GM13977 (cell line): ENCODE measurements around the gene ANKRD13C.
A peak's percentile ranks its signal among the peaks of the same experiment; 100 is the strongest.
"Not testable (repeated sequence)": the region's sequence is repeated elsewhere in the genome, so short reads cannot be mapped to it uniquely, and the experiment has no call there.

Experiments
- DNase-seq: peaks from one replicate; pipeline ENCODE4 v3.0.0; 2012; ENCODE audit warnings: low spot score
- in situ Hi-C: fragments of 300-500 bp; cut with MboI; formaldehyde crosslinking; loops from one replicate; pipeline ENCODE4 v1.12.0; 2022; ENCODE audit warnings: low sequenced_read_pairs, low pct_unique_long_range_greater_than_20kb, mixed read lengths, inconsistent platforms; ENCODE audit not compliant: unreplicated experiment
- TF ChIP-seq, protein P1 (sequence below): IDR thresholded peaks from 2 replicates; pipeline ENCODE4 v1.5.1; 2012; ENCODE audit warnings: mild to moderate bottlenecking, control low read depth; ENCODE audit not compliant: insufficient read depth; ENCODE audit errors: extremely low read depth, missing control alignments

The ANKRD13C gene

DNA sequence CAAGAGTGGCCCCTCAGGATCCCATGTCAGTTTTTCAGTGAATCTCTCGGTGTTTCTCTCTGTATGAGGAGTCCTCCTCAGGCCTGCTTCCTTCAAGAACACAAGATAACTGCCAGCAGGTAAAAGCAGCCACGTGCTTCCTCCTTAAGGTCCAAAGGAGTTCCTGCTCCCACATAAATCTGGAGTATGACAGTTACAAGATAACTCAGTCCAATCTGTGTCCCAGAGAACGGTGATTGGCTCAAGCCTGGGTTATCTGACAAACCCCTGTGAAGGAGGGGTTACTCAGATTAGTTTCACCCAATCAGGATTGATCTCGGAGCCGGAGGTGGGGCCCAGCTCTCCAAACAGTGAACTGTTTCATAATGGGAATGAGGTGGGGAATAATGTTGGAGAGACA, 5.8 kb upstream of the ANKRD13C start:
- no peak for DNase-seq
- in situ Hi-C loops = no loop called here
- TF ChIP-seq, protein P1, sequence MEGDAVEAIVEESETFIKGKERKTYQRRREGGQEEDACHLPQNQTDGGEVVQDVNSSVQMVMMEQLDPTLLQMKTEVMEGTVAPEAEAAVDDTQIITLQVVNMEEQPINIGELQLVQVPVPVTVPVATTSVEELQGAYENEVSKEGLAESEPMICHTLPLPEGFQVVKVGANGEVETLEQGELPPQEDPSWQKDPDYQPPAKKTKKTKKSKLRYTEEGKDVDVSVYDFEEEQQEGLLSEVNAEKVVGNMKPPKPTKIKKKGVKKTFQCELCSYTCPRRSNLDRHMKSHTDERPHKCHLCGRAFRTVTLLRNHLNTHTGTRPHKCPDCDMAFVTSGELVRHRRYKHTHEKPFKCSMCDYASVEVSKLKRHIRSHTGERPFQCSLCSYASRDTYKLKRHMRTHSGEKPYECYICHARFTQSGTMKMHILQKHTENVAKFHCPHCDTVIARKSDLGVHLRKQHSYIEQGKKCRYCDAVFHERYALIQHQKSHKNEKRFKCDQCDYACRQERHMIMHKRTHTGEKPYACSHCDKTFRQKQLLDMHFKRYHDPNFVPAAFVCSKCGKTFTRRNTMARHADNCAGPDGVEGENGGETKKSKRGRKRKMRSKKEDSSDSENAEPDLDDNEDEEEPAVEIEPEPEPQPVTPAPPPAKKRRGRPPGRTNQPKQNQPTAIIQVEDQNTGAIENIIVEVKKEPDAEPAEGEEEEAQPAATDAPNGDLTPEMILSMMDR = no peak

- in situ Hi-C loops = no loop called here
- TF ChIP-seq, protein P1 = no peak
- DNase-seq = peak; percentile 58
Observed at GRCh38 chr1:70358921-70359564, 4.5 kb upstream of the ANKRD13C start.

- no peak for DNase-seq
- in situ Hi-C loops = no loop called here
- TF ChIP-seq, protein P1 = no peak
Observed at GRCh38 chr1:70355920-70356319, 1.4 kb upstream of the ANKRD13C start.

GRCh38 chr1:70355111-70355407, 537 bp upstream of the ANKRD13C start:
- in situ Hi-C loops = no loop called here

GRCh38 chr1:70353601-70354331, 756 bp downstream of the ANKRD13C start:
- in situ Hi-C loops = no loop called here
- TF ChIP-seq, protein P1 = no peak
- peak; percentile 42 for DNase-seq

More at GRCh38 chr1:70355111-70355407, 537 bp upstream of the ANKRD13C start:
- no peak for DNase-seq
- TF ChIP-seq, protein P1 = no peak

GRCh38 chr1:70353044-70353443, 1.5 kb downstream of the ANKRD13C start:
- in situ Hi-C loops = no loop called here
- TF ChIP-seq, protein P1 = no peak
- no peak for DNase-seq

DNA sequence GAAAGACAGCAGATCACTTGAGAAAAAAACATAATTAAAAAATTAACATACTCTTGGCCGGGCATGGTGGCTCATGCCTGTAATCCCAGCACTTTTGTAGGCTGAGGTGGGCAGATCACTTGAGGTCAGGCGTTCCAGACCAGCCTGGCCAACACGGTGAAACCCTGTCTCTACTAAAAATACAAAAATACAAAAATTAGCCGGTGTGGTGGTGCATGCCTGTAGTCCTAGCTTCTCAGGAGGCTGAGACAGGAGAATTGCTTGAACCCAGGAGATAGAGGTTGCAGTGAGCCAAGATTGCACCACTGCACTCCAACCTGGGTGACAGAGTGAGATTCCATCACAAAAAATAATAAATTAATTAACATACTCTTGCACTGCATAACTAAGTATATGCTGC, 4.7 kb downstream of the ANKRD13C start:
- in situ Hi-C loops, DNase-seq: not testable (repeated sequence)
